Endothelial cell of umbilical vein (primary cell): ENCODE data around the gene SOX2. TPM values are rescaled to one million over a fixed set of nuclear protein-coding genes. Genes with fewer than 3 reads are reported as not detected.

Source experiments
- BruUV-seq: library from RNA; stranded (reverse); fragments of 400-500 nt; replicated peaks from 2 replicates; lab custom pipeline; 2021; lab: Mats Ljungman, UMichigan
- CTCF ChIA-PET: fragments of 300-600, 350-600 bp; sonication (Branson Sonifier 250); formaldehyde crosslinking; loops from one replicate; lab custom pipeline; 2021; ENCODE audit warnings: antibody characterized with exemption, inconsistent platforms; lab: Charles Lee
- POLR2A ChIA-PET: fragments of 300-600, 350-600 bp; sonication (Branson Sonifier 250); formaldehyde crosslinking; loops from one replicate; lab custom pipeline; 2021; ENCODE audit warnings: antibody characterized with exemption, inconsistent platforms; lab: Charles Lee
- DNase-seq: peaks from one replicate; pipeline ENCODE4 v3.0.0-alpha.2; 2011; ENCODE audit warnings: low read depth, low spot score
- FAIRE-seq: peaks from 2 replicates; lab custom pipeline; 2011; peaks lifted over from hg19 to GRCh38; lab: Jason Lieb, UNC
- H2AFZ ChIP-seq: 2 replicates; pipeline ENCODE4 v1.6.0; 2012; ENCODE audit warnings: low read depth, low read length, control low read depth, inconsistent platforms
- H3K27ac ChIP-seq: 2 replicates; pipeline ENCODE4 v1.5.1; 2011; ENCODE audit warnings: low read depth, mild to moderate bottlenecking, control low read depth, low read length, moderate library complexity; ENCODE audit not compliant: insufficient read depth
- H3K27me3 ChIP-seq, 2 experiments: 2 replicates each; pipeline versions ENCODE4 v1.6.0 to v1.6.1; 2011; ENCODE audit warnings: low read length in 2 of 2, mixed read lengths in 1 of 2; ENCODE audit not compliant: control insufficient read depth in 2 of 2, insufficient read depth in 2 of 2
- H3K36me3 ChIP-seq, 2 experiments: 2 replicates in 1 of 2; 3 replicates in 1 of 2; pipeline ENCODE4 v1.5.1; 2011; ENCODE audit warnings: low read length in 2 of 2, mild to moderate bottlenecking in 1 of 2, moderate library complexity in 1 of 2; ENCODE audit not compliant: control insufficient read depth in 2 of 2, insufficient read depth in 2 of 2; ENCODE audit errors: extremely low read depth in 1 of 2
- H3K4me1 ChIP-seq: 3 replicates; pipeline ENCODE4 v1.5.1; 2011; ENCODE audit warnings: mild to moderate bottlenecking, low read length; ENCODE audit not compliant: control insufficient read depth, insufficient read depth; ENCODE audit errors: extremely low read depth
- H3K4me2 ChIP-seq: 2 replicates; pipeline ENCODE4 v1.6.1; 2011; ENCODE audit warnings: low read length, control low read depth, mixed read lengths; ENCODE audit not compliant: insufficient read depth
- H3K4me3 ChIP-seq, 3 experiments: fragments of 200-600 bp in 1 of 3; sonication (generic), shearing (Covaris generic) in 1 of 3; replicated peaks in 1 of 3; 2 replicates each; pipeline ENCODE4 v1.5.1; 2011 to 2016; ENCODE audit warnings: control low read depth in 3 of 3, low read length in 3 of 3, mild to moderate bottlenecking in 2 of 3, inconsistent platforms in 1 of 3, low read depth in 1 of 3, moderate library complexity in 1 of 3; ENCODE audit not compliant: insufficient read depth in 1 of 3
- H3K79me2 ChIP-seq: 2 replicates; pipeline ENCODE4 v1.6.0; 2012; ENCODE audit warnings: low read length, inconsistent platforms; ENCODE audit not compliant: control insufficient read depth, insufficient read depth
- H3K9ac ChIP-seq: replicated peaks from 2 replicates; pipeline ENCODE3; 2011; ENCODE audit warnings: low read length, control low read depth; ENCODE audit not compliant: insufficient read depth; ENCODE audit errors: extremely low read depth
- H3K9me1 ChIP-seq: replicated peaks from 3 replicates; pipeline ENCODE4 v1.6.0; 2011; ENCODE audit warnings: mild to moderate bottlenecking, low read length; ENCODE audit not compliant: control insufficient read depth, insufficient read depth; ENCODE audit errors: extremely low read depth
- H3K9me3 ChIP-seq: replicated peaks from 2 replicates; pipeline ENCODE4 v1.5.1; 2012; ENCODE audit warnings: low read length, inconsistent platforms; ENCODE audit not compliant: control insufficient read depth, insufficient read depth
- H4K20me1 ChIP-seq: replicated peaks from 2 replicates; pipeline ENCODE3; 2011; ENCODE audit warnings: mild to moderate bottlenecking, low read length; ENCODE audit not compliant: control insufficient read depth, insufficient read depth; ENCODE audit errors: extremely low read depth
- CTCF ChIP-seq, 2 donors: IDR thresholded peaks; 1 replicate in 1 of 2; 2 replicates in 1 of 2; pipeline ENCODE4 v1.5.1; 2011; ENCODE audit warnings: low read length in 2 of 2, mild to moderate bottlenecking in 2 of 2, moderate library complexity in 2 of 2, control low read depth in 1 of 2, inconsistent platforms in 1 of 2, low read depth in 1 of 2; ENCODE audit not compliant: insufficient read depth in 1 of 2; ENCODE audit errors: extremely low read depth in 1 of 2
- EZH2 ChIP-seq: IDR thresholded peaks from 2 replicates; pipeline ENCODE4 v1.6.1; 2012; ENCODE audit warnings: borderline replicate concordance, low read depth, mild to moderate bottlenecking, moderate library complexity, low read length, inconsistent platforms; ENCODE audit not compliant: severe bottlenecking
- FOS ChIP-seq: IDR thresholded peaks from 2 replicates; pipeline ENCODE4 v1.6.1; 2011; ENCODE audit warnings: mild to moderate bottlenecking, low read length, moderate library complexity, borderline replicate concordance; ENCODE audit not compliant: insufficient read depth
- GATA2 ChIP-seq: IDR thresholded peaks from 2 replicates; pipeline ENCODE4 v1.7.0; 2011; ENCODE audit warnings: low read depth, mild to moderate bottlenecking, moderate library complexity, mixed read lengths, low read length; ENCODE audit not compliant: insufficient read length, insufficient read depth
- JUN ChIP-seq: IDR thresholded peaks from 2 replicates; pipeline ENCODE4 v1.6.1; 2011; ENCODE audit warnings: borderline replicate concordance, low read depth; ENCODE audit not compliant: insufficient read length, insufficient read depth
- MAX ChIP-seq: IDR thresholded peaks from 2 replicates; pipeline ENCODE4 v1.6.1; 2011; ENCODE audit not compliant: insufficient read depth, insufficient read length
- MYC ChIP-seq: IDR thresholded peaks from one replicate; pipeline ENCODE4 v1.6.1; 2011; ENCODE audit warnings: mild to moderate bottlenecking, low read depth, low read length
- POLR2A ChIP-seq: IDR thresholded peaks from 2 replicates; pipeline ENCODE4 v1.6.1; 2012; ENCODE audit warnings: low read depth, mild to moderate bottlenecking, control low read depth, low read length
- POLR2AphosphoS5 ChIP-seq: IDR thresholded peaks from 2 replicates; pipeline ENCODE4 v1.6.1; 2012; ENCODE audit warnings: low read depth, mild to moderate bottlenecking, control low read depth, low read length, moderate library complexity; ENCODE audit not compliant: insufficient read depth
- dilution Hi-C: fragments of 300-500 bp; cut with MboI; formaldehyde crosslinking; loops from one replicate; pipeline ENCODE4 v1.15.0; 2019; ENCODE audit warnings: low sequenced_read_pairs; ENCODE audit not compliant: extremely low pct_ligation_motif_present
- intact Hi-C: fragments of 100-400 bp; cut with micrococcal nuclease; formaldehyde crosslinking; loops from one replicate; pipeline ENCODE4 v1.10.0; 2022
- polyA plus RNA-seq, 4 experiments: library from polyadenylated mRNA; depleted of rRNA in 3 of 4; stranded (reverse) in 3 of 4; unstranded in 1 of 4; fragments of >200 nt; gene quantifications; 2 replicates each; pipeline versions ENCODE4 v1.2.1 to v1.2.3, GENCODE V29; 2011 to 2012; ENCODE audit warnings: missing spikeins in 1 of 4
- total RNA-seq: library from RNA; stranded (reverse); gene quantifications from 2 replicates; pipeline ENCODE4 v1.2.3, GENCODE V29; 2021

The SOX2 gene
- total and polyA plus RNA-seq, 2 donors (not counting 3 experiments of a cell fraction or from before 2014, with no cell fraction given): 0.13 to 0.23 TPM

GRCh38 chr3:181757694-181758306, 46.1 kb downstream of the SOX2 start:
- FAIRE-seq: no peak
- no peaks in the 10 kb centered on the region for H3K79me2 ChIP-seq
- intact Hi-C loops: no loop called here

More at GRCh38 chr3:181757694-181758306, 46.1 kb downstream of the SOX2 start:
- no peak for TF ChIP-seq MAX
- TF ChIP-seq JUN: no peak
- TF ChIP-seq FOS: no peak
- no peak for TF ChIP-seq EZH2
- no peak for TF ChIP-seq POLR2A
- no peak for TF ChIP-seq CTCF (IDR thresholded peaks at IDR 0.05; ENCODE audit: extremely low read depth in 1 of 2, insufficient read depth in 1 of 2, low read depth in 1 of 2, low read length in 2 of 2)
- TF ChIP-seq POLR2AphosphoS5: no peak
- TF ChIP-seq GATA2: no peak
- no peak for TF ChIP-seq MYC
- dilution Hi-C loops: no loop called here
- H4K20me1 ChIP-seq: no peaks in the 10 kb centered on the region
- no peaks in the 10 kb centered on the region for H3K9me1 ChIP-seq
- H3K4me3 ChIP-seq: no peak overlapping the region
- no peak overlapping the region for H3K27ac ChIP-seq
- H3K36me3 ChIP-seq: no peaks in the 10 kb centered on the region
- POLR2A ChIA-PET: no interaction called here
- no peaks in the 10 kb centered on the region for H3K4me1 ChIP-seq
- H2AFZ ChIP-seq: no peak overlapping the region
- CTCF ChIA-PET: interaction anchor here (0.7 kb wide), 1 partner anchor 207 kb away, joined by 4 read pairs; no protein-coding TSS in a partner anchor
- DNase-seq: no peak
- H3K4me2 ChIP-seq: no peak overlapping the region
- peaks cover 2 to 3% of the 10 kb centered on the region in 2 experiments for H3K27me3 ChIP-seq
- H3K9me3 ChIP-seq: no peaks in the 10 kb centered on the region
- BruUV-seq: no TSS peak
- no peak overlapping the region for H3K9ac ChIP-seq
